PC-9 (cell line): ENCODE results near the gene SLC18A3. TPM values are rescaled to one million over a fixed set of nuclear protein-coding genes. Genes with fewer than 3 reads are reported as not detected.

ENCODE experiments used
- BruUV-seq: library from RNA; stranded (reverse); fragments of 400-500 nt; replicated peaks from 2 replicates; lab custom pipeline; 2021; lab: Mats Ljungman, UMichigan
- CTCF ChIA-PET: fragments of 300-600 bp; sonication (Branson Sonifier 250); formaldehyde crosslinking; loops from one replicate; lab custom pipeline; 2022; ENCODE audit warnings: antibody characterized with exemption; lab: Charles Lee
- POLR2A ChIA-PET: fragments of 300-600 bp; sonication (Branson Sonifier 250); formaldehyde crosslinking; loops from one replicate; lab custom pipeline; 2022; ENCODE audit warnings: antibody characterized with exemption; ENCODE audit not compliant: unreplicated experiment; lab: Charles Lee
- DNase-seq, 2 experiments: peaks; one replicate each; pipeline versions ENCODE4 v3.0.0 to v3.0.0-alpha.2; 2015 to 2022; ENCODE audit warnings: mixed read lengths in 1 of 2
- H2AFZ ChIP-seq: fragments of 200-600 bp; sonication (generic); 2 replicates; pipeline ENCODE4 v1.8.1; 2017; ENCODE audit warnings: antibody characterized with exemption
- H3F3A ChIP-seq: fragments of 200-600 bp; sonication (generic); 2 replicates; pipeline ENCODE4 v1.8.1; 2017; ENCODE audit warnings: antibody characterized with exemption, mild to moderate bottlenecking, low read depth; ENCODE audit not compliant: insufficient read depth
- H3K27ac ChIP-seq: fragments of 200-600 bp; sonication (generic); 2 replicates; pipeline ENCODE4 v1.6.1; 2016; ENCODE audit warnings: mixed run types
- H3K27me3 ChIP-seq: fragments of 200-600 bp; sonication (generic); 2 replicates; pipeline ENCODE4 v1.6.1; 2016; ENCODE audit warnings: low read depth, mixed run types; ENCODE audit not compliant: insufficient read depth
- H3K36me3 ChIP-seq: fragments of 200-600 bp; sonication (generic); 2 replicates; pipeline ENCODE4 v1.6.1; 2016; ENCODE audit warnings: low read depth, mixed run types
- H3K4me1 ChIP-seq: fragments of 200-600 bp; sonication (generic); replicated peaks from 2 replicates; pipeline ENCODE4 v1.6.1; 2016; ENCODE audit warnings: mixed run types; ENCODE audit not compliant: insufficient read depth
- H3K4me2 ChIP-seq: fragments of 200-600 bp; sonication (generic); 2 replicates; pipeline ENCODE4 v1.6.1; 2017; ENCODE audit warnings: mixed run types
- H3K4me3 ChIP-seq: fragments of 200-600 bp; sonication (generic); 2 replicates; pipeline ENCODE4 v1.6.1; 2016; ENCODE audit warnings: mixed run types
- H3K79me2 ChIP-seq: fragments of 200-600 bp; sonication (generic); 2 replicates; pipeline ENCODE4 v1.6.1; 2017; ENCODE audit warnings: low read depth, mixed run types
- H3K9me2 ChIP-seq: fragments of 200-600 bp; sonication (generic); 2 replicates; pipeline ENCODE4 v1.8.1; 2017; ENCODE audit warnings: mild to moderate bottlenecking; ENCODE audit not compliant: insufficient read depth
- H3K9me3 ChIP-seq: fragments of 200-600 bp; sonication (generic); 2 replicates; pipeline ENCODE4 v1.8.1; 2016; ENCODE audit warnings: low read depth; ENCODE audit not compliant: insufficient read depth
- H4K20me1 ChIP-seq: fragments of 200-600 bp; sonication (generic); 2 replicates; pipeline ENCODE4 v1.8.1; 2017; ENCODE audit not compliant: insufficient read depth
- CTCF ChIP-seq: fragments of 200-600 bp; sonication (generic); conservative IDR thresholded peaks from 2 replicates; pipeline ENCODE4 v1.6.1; 2017; ENCODE audit warnings: mixed run types, antibody characterized with exemption, mild to moderate bottlenecking, moderate library complexity
- EZH2 ChIP-seq: fragments of 200-600 bp; sonication (generic); IDR thresholded peaks from 2 replicates; pipeline ENCODE4 v1.8.0; 2017; ENCODE audit warnings: antibody characterized with exemption, low read depth
- intact Hi-C: fragments of 100-400 bp; cut with micrococcal nuclease; formaldehyde crosslinking; loops from one replicate; pipeline ENCODE4 v1.10.0; 2022; ENCODE audit not compliant: unreplicated experiment
- total RNA-seq: library from RNA; stranded (reverse); gene quantifications from 2 replicates; pipeline ENCODE4 v1.2.3, GENCODE V29; 2021

SLC18A3 gene
- total RNA-seq, 1 experiment from 2014 or later = not detected

GRCh38 chr10:49613882-49614241 lies 3.8 kb downstream of the SLC18A3 start, which contains the start of gene CHAT:
Gene CHAT (plus strand): TSS chr10:49614037. CDS start chr10:49614190, 153 bp downstream.
- TF ChIP-seq CTCF (no peak), EZH2 (no peak)
- BruUV-seq = no TSS peak
- Histone ChIP-seq H3K4me2 (no peak within 1 kb of the TSS), H3K9me2 (no peaks in the 10 kb centered on the region), H3F3A (no peaks in the 10 kb centered on the region), H3K4me1 (no peaks in the 10 kb centered on the region), H3K9me3 (no peaks in the 10 kb centered on the region), H3K36me3 (no peaks in the 10 kb centered on the region), H3K4me3 (no peak within 1 kb of the TSS), H2AFZ (no peak within 1 kb of the TSS), H3K27ac (no peak within 1 kb of the TSS), H3K79me2 (no peaks in the 10 kb centered on the region), H3K27me3 (peaks cover 36% of the 10 kb centered on the region), H4K20me1 (no peaks in the 10 kb centered on the region)
- ChIA-PET POLR2A (no interaction called here), CTCF (no interaction called here)
- intact Hi-C loops = no loop called here
- no peak for DNase-seq

DNA sequence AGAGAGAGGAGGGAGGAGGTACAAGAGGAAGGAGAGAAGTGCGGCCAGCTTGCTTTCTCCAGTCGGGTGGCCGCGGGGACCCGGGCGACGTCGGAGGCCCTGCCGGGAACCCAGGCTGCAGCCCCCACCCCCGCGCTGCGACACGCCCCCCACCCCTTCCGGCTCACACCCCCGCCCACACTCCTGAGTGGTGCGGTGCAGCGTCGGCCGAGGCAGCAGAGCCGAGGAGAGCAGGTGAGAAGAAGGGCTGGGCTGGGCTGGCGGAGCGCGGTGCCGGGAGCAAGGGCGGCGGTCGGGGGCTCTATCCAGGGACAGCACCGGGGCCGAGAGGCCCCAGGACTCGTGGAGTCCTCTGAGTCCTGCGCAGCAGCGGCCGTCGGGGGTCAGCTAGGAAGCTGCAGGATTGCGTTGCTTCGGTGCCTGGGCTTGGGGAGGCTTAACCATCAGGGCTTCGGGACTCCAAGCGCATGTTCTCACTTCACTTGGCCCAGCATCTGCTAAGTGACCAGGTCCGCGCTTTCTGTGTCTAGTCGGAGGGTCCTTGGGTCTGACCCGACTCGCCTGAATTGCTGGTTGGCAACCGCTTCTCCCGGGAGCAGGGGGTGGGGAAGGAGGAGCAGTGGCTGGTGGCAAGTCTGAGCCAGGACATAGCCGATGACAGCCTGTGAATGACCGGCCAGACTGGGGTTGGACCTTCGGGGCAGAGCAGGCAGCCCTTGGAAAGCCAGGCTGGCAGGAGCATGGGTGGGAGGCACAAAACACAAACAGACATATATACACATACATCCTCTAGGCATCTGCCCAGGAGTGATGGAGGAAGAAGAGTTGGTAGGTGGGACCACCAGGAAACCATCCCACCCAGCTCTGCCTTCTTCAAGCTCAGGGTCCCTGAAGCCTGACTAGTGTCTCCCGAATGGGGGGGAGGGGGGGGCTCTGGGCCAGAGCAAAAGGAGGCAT lies 4.4 kb downstream of the SLC18A3 start:
- POLR2A ChIA-PET = no interaction called here
- Histone ChIP-seq H3K9me2 (no peaks in the 10 kb centered on the region), H3F3A (no peaks in the 10 kb centered on the region), H3K9me3 (no peaks in the 10 kb centered on the region), H3K4me1 (no peaks in the 10 kb centered on the region), H3K4me3 (no peak overlapping the region), H3K27me3 (peaks cover 41% of the 10 kb centered on the region), H2AFZ (no peak overlapping the region), H3K36me3 (no peaks in the 10 kb centered on the region), H3K4me2 (no peak overlapping the region), H3K79me2 (no peaks in the 10 kb centered on the region), H3K27ac (no peak overlapping the region), H4K20me1 (no peaks in the 10 kb centered on the region)
- CTCF ChIA-PET = no interaction called here
- BruUV-seq = no TSS peak
- DNase-seq = no peak
- intact Hi-C loops = no loop called here
- TF ChIP-seq CTCF (no peak), EZH2 (no peak)

- ChIA-PET CTCF (no interaction called here), POLR2A (no interaction called here)
- Histone ChIP-seq H4K20me1 (no peaks in the 10 kb centered on the region), H3F3A (no peaks in the 10 kb centered on the region), H2AFZ (no peak overlapping the region), H3K27ac (no peak overlapping the region), H3K4me3 (no peak overlapping the region), H3K9me2 (no peaks in the 10 kb centered on the region), H3K36me3 (no peaks in the 10 kb centered on the region), H3K27me3 (peaks cover 47% of the 10 kb centered on the region), H3K9me3 (no peaks in the 10 kb centered on the region), H3K79me2 (no peaks in the 10 kb centered on the region), H3K4me1 (no peaks in the 10 kb centered on the region), H3K4me2 (no peak overlapping the region)
- intact Hi-C loops = no loop called here
- no peak for DNase-seq
- no TSS peak for BruUV-seq
- TF ChIP-seq EZH2 (no peak), CTCF (no peak)
Observed at GRCh38 chr10:49615213-49615612, 5.1 kb downstream of the SLC18A3 start.
